NCI-H2081 (cell line): ENCODE data around the gene QKI.
"Not testable (repeated sequence)": the region's sequence is repeated elsewhere in the genome, so short reads cannot be mapped to it uniquely, and the experiment has no call there.

Experiments used
- DNase-seq, 2 experiments: peaks; one replicate each; lab custom pipeline; 2025; lab: John Stamatoyannopoulos, UW

Gene QKI

GRCh38 chr6:163579880-163580295 is 165.4 kb downstream of the QKI start:
- no peak for DNase-seq

DNA sequence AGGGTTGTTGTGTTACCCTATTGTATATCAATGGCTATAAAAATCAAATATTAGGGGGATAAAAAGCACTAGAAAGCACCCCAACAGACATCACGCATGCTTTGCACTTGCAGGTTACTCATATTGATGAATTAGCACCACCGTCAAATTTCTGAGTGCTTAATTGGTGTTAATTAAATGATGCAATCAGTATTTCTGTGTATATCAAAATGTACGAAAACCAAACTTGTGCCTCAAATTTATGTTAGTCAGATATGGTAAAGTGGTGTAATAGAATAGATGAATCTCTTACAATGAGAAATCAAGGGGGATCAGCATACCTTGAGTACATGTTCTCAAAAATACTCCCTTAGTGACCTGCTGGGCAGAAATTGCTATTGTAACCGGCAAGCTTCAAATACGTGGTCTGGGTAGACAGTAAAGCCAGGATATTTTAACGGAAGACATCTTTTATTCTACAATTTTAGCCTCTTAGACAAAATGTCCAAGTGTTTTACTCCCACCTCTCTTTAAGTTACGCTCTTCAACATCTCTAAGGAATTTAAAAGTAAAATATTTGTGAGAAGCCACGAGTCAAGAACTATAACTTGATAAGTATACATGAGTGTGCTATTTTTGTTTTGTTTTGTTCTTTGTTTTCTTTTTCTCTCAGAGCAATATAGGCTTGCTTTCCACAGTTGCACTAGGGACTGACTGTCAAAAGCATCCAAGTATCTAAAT is 166.0 kb downstream of the QKI start:
- no peak for DNase-seq

DNA sequence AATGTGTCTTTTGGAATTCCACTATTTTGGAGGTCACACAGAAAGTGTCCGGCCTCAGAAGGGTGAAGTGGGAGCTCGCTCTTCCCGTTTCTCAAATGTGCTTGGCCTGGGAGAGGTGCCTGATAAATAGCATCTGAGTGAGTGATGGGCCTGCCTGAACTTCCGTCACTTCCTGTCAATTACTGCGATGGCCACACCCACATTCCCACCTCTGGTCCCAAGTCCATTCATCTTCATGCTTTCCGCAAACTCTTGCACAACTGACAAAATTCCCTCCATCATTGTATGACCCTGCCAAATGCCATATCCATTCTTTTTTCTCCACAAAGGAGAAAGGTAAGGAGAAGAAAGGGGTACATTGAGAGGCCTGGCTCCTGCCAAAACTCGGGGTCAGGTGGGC is 169.0 kb downstream of the QKI start:
- DNase-seq, result no peak

GRCh38 chr6:163585932-163586437 is 171.5 kb downstream of the QKI start:
- no peak for DNase-seq

DNA sequence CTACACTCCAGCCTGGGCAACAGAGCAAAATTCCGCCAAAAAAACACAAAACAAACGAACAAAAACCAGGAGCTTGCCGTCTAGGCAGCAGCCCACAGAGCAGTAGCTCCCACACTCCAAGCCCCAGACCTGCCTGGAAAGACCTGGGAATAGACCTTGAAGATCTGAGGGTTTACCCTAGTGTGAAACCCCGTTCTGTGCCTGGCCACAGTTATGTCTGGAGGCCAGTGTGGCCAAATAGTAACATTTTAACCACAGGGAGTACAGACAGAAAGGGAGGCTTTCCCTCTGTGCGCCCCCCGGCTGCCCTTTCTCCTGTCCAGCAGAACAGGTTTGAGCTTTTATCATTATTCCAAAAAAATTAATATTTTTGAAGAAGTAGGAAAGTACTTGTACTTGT is 172.4 kb downstream of the QKI start:
- no peak for DNase-seq

DNA sequence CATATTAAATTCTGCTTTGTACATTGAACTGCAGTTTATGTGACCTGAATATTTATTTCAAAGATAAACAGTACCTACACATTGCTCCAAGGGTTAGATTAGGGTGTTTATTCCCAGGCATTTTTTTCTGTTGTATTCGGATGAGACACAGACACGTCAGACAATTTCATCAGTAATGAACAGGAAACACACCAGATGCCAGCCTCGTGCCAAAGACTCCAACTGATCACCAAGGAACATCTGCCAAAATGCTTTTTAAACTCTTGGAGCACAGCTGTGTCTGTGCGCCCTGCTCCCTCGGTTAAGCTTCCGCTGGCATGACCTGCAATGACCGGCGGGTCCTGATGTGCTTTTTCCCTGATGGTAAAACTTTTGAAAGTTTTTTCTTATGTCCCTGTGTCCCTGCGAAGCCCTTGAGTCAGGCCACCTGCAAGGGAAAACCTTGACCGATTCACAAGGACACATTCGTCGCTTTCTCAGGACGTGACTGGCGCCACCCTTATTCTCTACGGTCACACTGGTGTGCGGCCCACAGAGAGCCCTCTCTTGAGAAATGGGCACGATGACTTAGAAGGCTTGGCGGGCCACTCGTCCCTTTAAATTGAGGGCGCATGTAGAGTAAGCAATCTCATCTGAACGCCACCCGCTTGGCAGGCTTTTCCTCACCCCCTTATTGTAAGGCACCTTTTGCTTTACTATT is 173.9 kb downstream of the QKI start:
- DNase-seq, result no peak

- no peak for DNase-seq
Measured at GRCh38 chr6:163589387-163589786, 174.9 kb downstream of the QKI start.

GRCh38 chr6:163590132-163590531 is 175.6 kb downstream of the QKI start:
- DNase-seq, result not testable (repeated sequence)

DNA sequence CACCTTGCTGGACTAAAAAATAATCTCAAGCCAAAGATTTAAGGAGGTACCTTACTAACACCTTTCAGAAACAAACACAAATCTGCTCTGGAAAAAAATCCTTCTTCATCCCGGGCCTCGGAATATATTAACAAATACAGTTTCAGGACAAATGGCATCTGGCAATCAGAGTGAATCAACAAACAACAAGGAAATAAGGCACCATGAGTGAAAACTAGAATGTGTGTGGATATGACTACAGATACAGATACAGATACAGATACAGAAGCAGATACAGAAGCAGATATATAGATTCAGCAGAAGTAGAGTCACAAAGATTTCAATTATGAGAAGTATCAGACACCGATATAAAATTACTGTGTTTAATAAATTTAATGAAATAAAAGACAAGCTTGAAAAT is 178.4 kb downstream of the QKI start:
- DNase-seq, result no peak

DNA sequence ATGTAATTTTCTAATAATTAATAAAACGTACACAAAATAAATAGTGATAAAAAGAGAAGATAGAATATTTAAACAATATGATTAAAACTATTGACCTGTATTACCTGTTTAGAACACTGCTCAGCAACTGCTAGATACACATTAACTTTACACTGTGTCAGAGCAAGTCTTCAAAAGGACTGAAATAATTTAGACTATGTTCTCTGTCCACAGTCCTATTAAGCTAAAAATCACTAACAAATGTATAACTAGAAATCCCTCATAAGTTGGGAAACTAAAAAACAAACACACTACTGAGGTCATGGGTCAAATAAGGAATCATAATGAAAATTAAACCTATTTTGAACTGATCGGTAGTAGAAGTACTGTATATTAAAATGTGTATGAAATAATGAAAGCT is 181.7 kb downstream of the QKI start:
- DNase-seq, result no peak

- DNase-seq, result no peak
Measured at GRCh38 chr6:163599136-163599535, 184.6 kb downstream of the QKI start.

DNA sequence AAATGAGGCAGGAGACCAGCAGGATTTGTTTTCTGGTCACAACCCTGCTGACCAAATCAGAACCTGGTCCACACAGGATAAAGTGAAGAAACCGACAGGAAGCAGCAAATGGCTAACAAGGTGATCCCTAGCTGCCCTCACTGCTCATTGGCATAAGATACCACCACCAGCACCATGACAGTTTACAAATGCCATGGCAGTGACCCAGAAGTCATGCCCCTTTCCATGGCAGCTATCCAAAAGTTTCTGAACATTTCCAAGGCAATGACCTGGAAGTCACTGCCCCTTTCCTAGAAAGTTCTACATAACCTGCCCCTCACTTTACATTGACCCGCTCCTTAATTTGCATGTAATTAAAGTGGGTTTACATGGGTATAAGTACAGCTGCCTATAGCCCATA is 185.2 kb downstream of the QKI start:
- no peak for DNase-seq

DNA sequence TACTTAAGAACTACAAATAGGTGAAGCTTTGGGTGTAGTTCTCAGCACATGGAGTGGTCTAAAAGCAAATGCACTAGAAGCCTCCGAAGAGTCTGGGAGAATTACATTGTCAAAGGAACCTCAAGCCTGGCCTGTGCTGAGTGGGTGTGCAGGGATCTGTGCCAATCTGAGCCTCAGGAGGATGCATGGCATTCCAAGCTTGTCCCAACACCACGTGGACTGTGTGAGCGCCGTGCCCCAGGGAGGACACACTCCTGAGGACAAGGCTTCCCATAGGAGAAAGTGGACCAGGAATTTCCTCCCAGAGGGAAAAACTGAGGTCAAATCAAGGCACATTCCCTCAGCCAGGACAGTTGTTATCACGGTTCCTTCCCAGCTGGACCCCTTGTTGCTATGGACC is 185.8 kb downstream of the QKI start:
- DNase-seq, result no peak

DNA sequence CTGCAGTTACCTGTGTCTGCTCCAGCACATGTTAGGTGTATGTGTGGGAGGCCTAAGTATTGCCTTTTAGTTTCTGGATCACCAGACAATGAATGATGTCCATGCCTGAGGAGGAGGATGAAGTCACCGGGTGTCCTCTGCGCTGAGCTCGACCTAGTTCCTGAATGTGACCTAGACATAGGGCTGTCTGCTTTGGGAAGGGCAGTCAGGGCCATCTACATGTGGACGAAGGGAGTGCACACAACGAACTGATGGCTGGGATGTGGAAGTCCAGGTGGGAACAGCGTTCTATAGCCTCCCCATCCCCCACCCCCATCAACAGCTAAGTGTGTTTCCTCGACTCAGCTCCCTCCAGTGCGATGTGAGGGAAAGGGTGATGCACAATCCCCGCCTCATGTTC is 186.3 kb downstream of the QKI start:
- DNase-seq, result no peak

GRCh38 chr6:163602851-163603250 is 188.3 kb downstream of the QKI start:
- DNase-seq, result no peak

DNA sequence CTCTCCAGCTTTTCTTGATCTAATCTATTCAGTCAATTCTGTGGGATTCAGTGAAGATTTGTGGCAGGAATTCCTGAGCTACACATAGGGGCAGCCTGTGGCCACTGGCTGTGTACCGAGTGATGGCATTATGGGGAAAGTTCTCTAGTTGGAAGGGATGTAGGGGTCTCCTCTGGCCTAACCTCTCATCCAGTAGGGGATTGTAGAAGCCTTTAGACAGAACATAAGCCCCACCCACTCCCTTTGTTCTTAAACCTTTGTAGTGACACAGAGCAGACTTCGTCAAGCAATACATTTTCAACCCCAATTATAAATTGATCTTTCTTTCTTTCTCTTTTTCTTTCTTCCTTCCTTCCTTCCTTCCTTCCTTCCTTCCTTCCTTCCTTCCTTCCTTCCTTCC is 188.9 kb downstream of the QKI start:
- no peak for DNase-seq

- DNase-seq, result no peak
Measured at GRCh38 chr6:163605385-163606097, 191.0 kb downstream of the QKI start.

DNA sequence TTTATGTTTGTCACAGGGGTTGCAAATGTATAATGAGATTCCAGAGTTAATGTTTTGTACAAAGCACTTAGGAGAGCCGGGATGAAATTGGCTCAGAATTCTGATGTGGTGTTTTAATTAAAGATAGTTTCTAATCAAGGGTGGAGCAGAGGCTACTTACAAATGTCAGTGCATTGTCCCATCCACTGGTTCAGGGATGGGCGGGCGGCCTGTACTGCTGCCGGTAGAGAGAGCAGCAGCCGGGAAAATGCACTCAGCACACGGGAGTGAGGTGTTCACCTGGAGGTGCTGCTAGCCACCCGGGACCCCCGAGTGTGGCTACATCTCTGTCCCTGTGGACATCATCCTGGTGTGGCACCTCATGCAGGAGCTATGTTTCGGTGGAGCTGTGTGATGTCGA is 193.3 kb downstream of the QKI start:
- no peak for DNase-seq

DNA sequence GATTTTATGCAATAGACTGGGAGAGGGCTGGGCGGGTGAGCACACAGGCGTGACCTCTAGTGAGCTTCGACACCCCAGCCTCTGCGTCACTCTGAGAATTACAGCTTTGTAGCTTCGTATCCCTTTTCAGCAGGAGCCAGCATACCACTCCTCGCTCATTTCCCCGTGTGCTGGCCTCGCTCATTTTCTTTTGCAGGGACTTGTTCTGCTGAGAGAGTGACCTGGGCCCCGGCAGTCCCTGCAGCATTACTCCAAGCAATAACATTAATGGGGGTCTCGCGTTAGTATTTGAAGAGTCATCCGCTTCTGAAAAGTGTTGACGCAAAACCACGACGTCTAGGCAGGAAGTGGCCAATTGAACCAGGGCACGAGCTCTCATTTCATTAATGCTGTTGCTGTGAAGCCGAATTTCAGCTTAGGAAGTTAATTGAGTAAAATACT is 193.7 kb downstream of the QKI start:
- DNase-seq, result no peak

DNA sequence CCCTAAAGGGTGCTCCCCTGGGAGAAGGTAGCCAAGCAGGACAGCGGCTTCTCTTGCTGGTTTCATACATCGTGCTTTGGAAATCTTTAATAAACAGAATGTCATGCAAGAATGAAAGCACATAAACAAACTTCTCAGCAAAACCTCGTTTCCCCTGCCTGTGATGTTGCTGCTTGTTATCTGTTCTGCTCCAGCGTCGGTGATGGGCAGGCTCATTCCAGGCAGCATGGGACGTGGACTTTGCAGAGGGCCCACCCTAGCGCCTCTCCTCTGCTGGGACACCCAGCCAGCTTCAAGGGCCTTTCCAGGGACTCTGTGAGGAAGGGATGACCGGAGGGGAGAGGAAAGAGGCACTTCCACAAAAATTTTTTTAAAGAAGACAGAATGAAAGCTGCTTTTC is 197.7 kb downstream of the QKI start:
- DNase-seq, result no peak

DNA sequence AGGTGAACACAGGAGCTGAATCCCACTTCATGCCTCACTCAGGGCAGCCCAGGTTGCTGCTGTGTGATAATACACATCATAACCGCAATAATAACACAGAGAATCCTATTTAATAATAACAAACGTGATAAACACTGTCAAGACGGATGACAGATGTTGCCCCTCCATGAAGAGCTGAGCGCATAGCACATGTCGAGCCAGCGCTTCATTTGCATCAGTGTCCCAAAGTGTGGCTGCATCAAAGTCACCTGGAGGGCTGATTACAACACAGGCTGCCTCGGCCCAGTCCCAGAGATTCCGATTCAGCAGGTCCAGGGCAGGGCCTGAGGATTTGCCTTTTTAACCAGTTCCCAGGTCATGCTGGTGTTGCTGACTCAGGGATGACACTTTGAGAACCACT is 198.5 kb downstream of the QKI start:
- no peak for DNase-seq

DNA sequence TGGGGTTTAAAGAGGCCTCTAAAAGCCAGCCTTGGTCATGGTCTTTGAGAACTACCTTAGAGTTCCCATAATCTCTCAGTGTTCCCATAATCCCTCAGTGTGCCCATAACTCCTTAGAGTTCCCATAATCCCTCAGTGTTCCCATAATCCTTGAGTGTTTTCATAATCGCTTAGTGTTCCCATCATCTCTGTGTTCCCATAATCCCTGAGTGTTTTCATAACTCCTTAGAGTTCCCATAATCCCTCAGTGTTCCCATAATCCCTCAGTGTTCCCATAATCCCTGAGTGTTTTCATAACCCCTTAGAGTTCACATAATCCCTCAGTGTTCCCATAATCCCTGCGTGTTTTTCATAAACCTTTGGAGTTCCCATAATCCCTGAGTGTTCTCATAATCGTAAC is 199.2 kb downstream of the QKI start:
- no peak for DNase-seq

DNA sequence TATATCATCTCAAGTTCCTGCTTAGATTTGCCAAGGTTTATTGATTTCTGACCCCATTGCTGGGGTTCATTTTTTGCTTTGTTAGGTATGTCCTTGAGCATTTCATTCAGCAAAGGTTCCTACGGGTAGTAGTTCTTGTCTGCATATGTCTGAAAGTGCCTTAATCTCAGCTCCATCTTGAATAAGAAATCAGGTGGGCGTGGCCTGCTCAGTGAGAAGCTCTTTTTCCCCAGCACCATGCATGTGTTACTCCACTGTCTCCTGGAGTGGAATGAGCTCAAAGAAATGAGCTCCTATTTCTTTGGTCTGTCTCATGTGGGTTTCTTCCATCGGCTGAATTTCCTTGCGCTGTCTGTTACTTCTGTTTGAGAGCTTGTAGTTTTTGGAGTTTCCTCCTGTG is 201.9 kb downstream of the QKI start:
- DNase-seq, result no peak
